ENCODE measurements around the gene ARRB1.

ARRB1 gene

GRCh38 chr11:75260396-75261170 is 90.9 kb downstream of the ARRB1 start:
- H3K4me3 ChIP-seq (ENCODE audit: low read depth, low read length): no peak overlapping the region
- TF ChIP-seq MYC (IDR thresholded peaks at IDR 0.05; ENCODE audit: low read depth, low read length) (no peak), CTCF (IDR thresholded peaks at IDR 0.05; ENCODE audit: low read depth, low read length) (no peak)
- no peak for DNase-seq (ENCODE audit: low read depth)

- DNase-seq (ENCODE audit: low read depth): no peak
- no peak for TF ChIP-seq CTCF (IDR thresholded peaks at IDR 0.05; ENCODE audit: low read depth, low read length)
- TF ChIP-seq POLR2A (IDR thresholded peaks at IDR 0.05; ENCODE audit: extremely low read depth, insufficient read length): no peak
- no peak overlapping the region for H3K4me3 ChIP-seq (ENCODE audit: low read depth, low read length)
Observed at GRCh38 chr11:75254326-75254725, 97.1 kb downstream of the ARRB1 start.

GRCh38 chr11:75249704-75250103 is 101.8 kb downstream of the ARRB1 start:
- no peak for DNase-seq (ENCODE audit: low read depth)

GRCh38 chr11:75248924-75249256 is 102.6 kb downstream of the ARRB1 start:
- TF ChIP-seq POLR2A (IDR thresholded peaks at IDR 0.05; ENCODE audit: extremely low read depth, insufficient read length) (no peak), CTCF (IDR thresholded peaks at IDR 0.05; ENCODE audit: low read depth, low read length) (no peak), MAX (IDR thresholded peaks at IDR 0.05; ENCODE audit: low read depth, low read length) (no peak), MYC (IDR thresholded peaks at IDR 0.05; ENCODE audit: low read depth, low read length) (no peak)
- DNase-seq (ENCODE audit: low read depth): no peak
- no peak overlapping the region for H3K4me3 ChIP-seq (ENCODE audit: low read depth, low read length)

More at GRCh38 chr11:75249704-75250103, 101.8 kb downstream of the ARRB1 start:
- TF ChIP-seq MAX (IDR thresholded peaks at IDR 0.05; ENCODE audit: low read depth, low read length) (no peak), CTCF (IDR thresholded peaks at IDR 0.05; ENCODE audit: low read depth, low read length) (no peak), POLR2A (IDR thresholded peaks at IDR 0.05; ENCODE audit: extremely low read depth, insufficient read length) (no peak), MYC (IDR thresholded peaks at IDR 0.05; ENCODE audit: low read depth, low read length) (no peak)
- no peak overlapping the region for H3K4me3 ChIP-seq (ENCODE audit: low read depth, low read length)

- no peak overlapping the region for H3K4me3 ChIP-seq (ENCODE audit: low read depth, low read length)
- no peak for DNase-seq (ENCODE audit: low read depth)
- TF ChIP-seq MAX (IDR thresholded peaks at IDR 0.05; ENCODE audit: low read depth, low read length): no peak
- TF ChIP-seq POLR2A (IDR thresholded peaks at IDR 0.05; ENCODE audit: extremely low read depth, insufficient read length): no peak
- TF ChIP-seq MYC (IDR thresholded peaks at IDR 0.05; ENCODE audit: low read depth, low read length): no peak
- no peak for TF ChIP-seq CTCF (IDR thresholded peaks at IDR 0.05; ENCODE audit: low read depth, low read length)
Observed at GRCh38 chr11:75246671-75247350, 104.7 kb downstream of the ARRB1 start.
